ENCODE measurements around the gene PMAIP1. TPM values are rescaled to one million over a fixed set of nuclear protein-coding genes. Genes with fewer than 3 reads are reported as not detected.

The PMAIP1 gene
- total RNA-seq, 1 donor from 2014 or later, result 69.9 TPM

GRCh38 chr18:59912007-59912550 lies 12.3 kb downstream of the PMAIP1 start:
- Mint-ChIP-seq H3K36me3 (ENCODE audit: low read depth) (no peaks in the 10 kb centered on the region), H3K4me1 (peaks cover 28% of the 10 kb centered on the region), H3K9me3 (peaks cover 2% of the 10 kb centered on the region), H3K4me3 (no peak overlapping the region), H3K27ac (no peak overlapping the region), H3K27me3 (no peaks in the 10 kb centered on the region)
- ATAC-seq (ENCODE audit: low read depth) (no peak), DNase-seq (no peak)
- CTCF ChIA-PET, result no interaction called here
- POLR2A ChIA-PET, result interaction anchor here (2.5 kb wide), 1 partner anchor 11 kb away, joined by 8 read pairs; no protein-coding TSS in a partner anchor
- no peak for TF ChIP-seq CTCF (IDR thresholded peaks at IDR 0.05)
- intact Hi-C loops (cut with micrococcal nuclease), result no loop called here

- no peak for ATAC-seq (ENCODE audit: low read depth)
- Mint-ChIP-seq H3K27me3 (no peaks in the 10 kb centered on the region), H3K4me1 (peaks cover 32% of the 10 kb centered on the region), H3K9me3 (peaks cover 2% of the 10 kb centered on the region), H3K4me3 (no peak overlapping the region), H3K36me3 (ENCODE audit: low read depth) (no peaks in the 10 kb centered on the region), H3K27ac (no peak overlapping the region)
- ChIA-PET CTCF (no interaction called here), POLR2A (interaction anchor here (0.7 to 1.2 kb wide), 2 partner anchors 15 to 738 kb away, joined by 4 to 7 read pairs; no protein-coding TSS in a partner anchor)
- intact Hi-C loops (cut with micrococcal nuclease), result no loop called here
- DNase-seq, result no peak
- no peak for TF ChIP-seq CTCF (IDR thresholded peaks at IDR 0.05)
These were observed 15.8 kb downstream of the PMAIP1 start for GRCh38 chr18:59915606-59916005.

GRCh38 chr18:59916746-59917145 lies 16.9 kb downstream of the PMAIP1 start:
- Mint-ChIP-seq H3K4me3 (no peak overlapping the region), H3K4me1 (peaks cover 36% of the 10 kb centered on the region), H3K9me3 (peaks cover 2% of the 10 kb centered on the region), H3K36me3 (ENCODE audit: low read depth) (no peaks in the 10 kb centered on the region), H3K27me3 (no peaks in the 10 kb centered on the region), H3K27ac (no peak overlapping the region)
- ChIA-PET POLR2A (interaction anchor here (3.6 to 7.9 kb wide), 2 partner anchors 11 to 16 kb away, joined by 34 to 103 read pairs; partner anchors contain the start of gene PMAIP1), CTCF (no interaction called here)
- DNase-seq (no peak), ATAC-seq (ENCODE audit: low read depth) (no peak)
- intact Hi-C loops (cut with micrococcal nuclease), result no loop called here
- TF ChIP-seq CTCF (IDR thresholded peaks at IDR 0.05), result no peak

- peaks cover 2% of the 10 kb centered on the region for H3K9me3 Mint-ChIP-seq
- no peaks in the 10 kb centered on the region for H3K27me3 Mint-ChIP-seq
- no peaks in the 10 kb centered on the region for H3K36me3 Mint-ChIP-seq (ENCODE audit: low read depth)
- H3K4me1 Mint-ChIP-seq, result peaks cover 35% of the 10 kb centered on the region
- ChIA-PET POLR2A (interaction anchor here (2.1 to 7.9 kb wide), 3 partner anchors 12 to 36 kb away, joined by 11 to 103 read pairs (median 34); partner anchors contain the start of gene PMAIP1), CTCF (no interaction called here)
- no peak for TF ChIP-seq CTCF (IDR thresholded peaks at IDR 0.05)
- H3K27ac Mint-ChIP-seq, result no peak overlapping the region
- DNase-seq (no peak), ATAC-seq (ENCODE audit: low read depth) (no peak)
- H3K4me3 Mint-ChIP-seq, result peak overlapping the region; percentile 24
- intact Hi-C loops (cut with micrococcal nuclease), result no loop called here
These were observed 17.6 kb downstream of the PMAIP1 start for GRCh38 chr18:59917422-59917821.

GRCh38 chr18:59918320-59918755 lies 18.5 kb downstream of the PMAIP1 start:
- Mint-ChIP-seq H3K36me3 (ENCODE audit: low read depth) (no peaks in the 10 kb centered on the region), H3K27me3 (no peaks in the 10 kb centered on the region), H3K4me1 (peaks cover 40% of the 10 kb centered on the region), H3K4me3 (peak overlapping the region; percentile 57), H3K27ac (peak overlapping the region; percentile 44), H3K9me3 (no peaks in the 10 kb centered on the region)
- no peak for TF ChIP-seq CTCF (IDR thresholded peaks at IDR 0.05)
- POLR2A ChIA-PET, result interaction anchor here (1.0 to 7.9 kb wide), 7 partner anchors 9 to 35 kb away, joined by 3 to 103 read pairs (median 9); partner anchors contain the start of gene PMAIP1
- DNase-seq (peak; percentile 50), ATAC-seq (ENCODE audit: low read depth) (peak; percentile 82)
- intact Hi-C loops (cut with micrococcal nuclease), result loop anchor here (1.0 kb wide), 3 partner anchors 13 to 35 kb away; no protein-coding TSS in a partner anchor
- CTCF ChIA-PET, result interaction anchor here (0.6 to 1.3 kb wide), 3 partner anchors 9 to 81 kb away, joined by 3 to 4 read pairs (median 3); no protein-coding TSS in a partner anchor
